ENCODE measurements around the gene UCP3. TPM values are rescaled to one million over a fixed set of nuclear protein-coding genes. Genes with fewer than 3 reads are reported as not detected.

The UCP3 gene
- total and polyA plus RNA-seq, 10 of the 15 experiments (the other 5 are each of a cell fraction or from before 2014, with no cell fraction given): 0.02 to 1.9 (median 0.94) TPM

GRCh38 chr11:73968356-73968966, 40.4 kb downstream of the UCP3 start:
- FAIRE-seq (no peak), DNase-seq (ENCODE audit: low read depth, low spot score) (no peak), ATAC-seq (no peak)
- ChIA-PET CTCF (interaction anchor here (1.2 kb wide), 1 partner anchor 36 kb away, joined by 3 read pairs; no protein-coding TSS in a partner anchor), RAD21 (ENCODE audit: unreplicated experiment) (interaction anchor here (2.7 kb wide), 1 partner anchor 12 kb away, joined by 17 read pairs; no protein-coding TSS in a partner anchor), POLR2A (interaction anchor here (2.6 kb wide), 1 partner anchor 12 kb away, joined by 10 read pairs; no protein-coding TSS in a partner anchor), SMC1A (ENCODE audit: uncharacterized antibody, unreplicated experiment) (interaction anchor here (1.0 kb wide), 1 partner anchor 29 kb away, joined by 3 read pairs; no protein-coding TSS in a partner anchor)
- H3K4me1 ChIP-seq (ENCODE audit: control insufficient read depth, insufficient read depth, low read length): no peaks in the 10 kb centered on the region
- in situ Hi-C loops (cut with MboI) (no loop called here), intact Hi-C loops (cut with micrococcal nuclease; ENCODE audit: unreplicated experiment) (loop anchor here (10.0 kb wide), 1 partner anchor 276 kb away; no protein-coding TSS in a partner anchor)
- no peak overlapping the region for H3K27ac ChIP-seq (ENCODE audit: control insufficient read depth, insufficient read depth)
- 64% methylated on average over 15 of the region's 15 CpGs for WGBS (ENCODE audit: insufficient coverage, insufficient replicate concordance, low lambda C conversion rate, missing lambda C conversion rate)
- H3K4me3 ChIP-seq: no peak overlapping the region
- H3K4me2 ChIP-seq (ENCODE audit: control insufficient read depth, insufficient read depth): no peak overlapping the region
- no TSS peak for BruUV-seq (replicated peaks)
- no peak overlapping the region for H2AFZ ChIP-seq (ENCODE audit: control insufficient read depth, low read depth, low read length)
- no peak overlapping the region for H3K9ac ChIP-seq (ENCODE audit: control insufficient read depth, insufficient read depth, low read length)
- no peaks in the 10 kb centered on the region for H3K36me3 ChIP-seq (ENCODE audit: control insufficient read depth in 2 of 2, insufficient read depth in 2 of 2, low read length in 1 of 2)
- no peaks in the 10 kb centered on the region; the same call in 1 of the 2 replicates for H4K20me1 ChIP-seq (ENCODE audit: control insufficient read depth, insufficient read depth)
- TF ChIP-seq SP1 (IDR thresholded peaks at IDR 0.05; ENCODE audit: low read depth, low read length) (no peak), POLR2A (IDR thresholded peaks at IDR 0.05; ENCODE audit: low read depth, low read length) (peak; percentile 54)
- no peaks in the 10 kb centered on the region for H3K9me3 ChIP-seq (replicated peaks; ENCODE audit: control insufficient read depth, insufficient read depth, low read length)
- H3K27me3 ChIP-seq (replicated peaks in 1 of 2; ENCODE audit: control insufficient read depth in 2 of 2, insufficient read depth in 2 of 2, low read length in 1 of 2): no peaks in the 10 kb centered on the region
- H3K79me2 ChIP-seq (ENCODE audit: control insufficient read depth, insufficient read depth, low read length): no peaks in the 10 kb centered on the region

- in situ Hi-C loops (cut with MboI) (no loop called here), intact Hi-C loops (cut with micrococcal nuclease; ENCODE audit: unreplicated experiment) (loop anchor here (10.0 kb wide), 1 partner anchor 279 kb away; no protein-coding TSS in a partner anchor)
- 3% methylated on average over 2 of the region's 2 CpGs for WGBS (ENCODE audit: insufficient coverage, insufficient replicate concordance, low lambda C conversion rate, missing lambda C conversion rate)
- Histone ChIP-seq H3K9me3 (replicated peaks; ENCODE audit: control insufficient read depth, insufficient read depth, low read length) (no peaks in the 10 kb centered on the region), H3K36me3 (ENCODE audit: control insufficient read depth in 2 of 2, insufficient read depth in 2 of 2, low read length in 1 of 2) (no peaks in the 10 kb centered on the region), H3K4me1 (ENCODE audit: control insufficient read depth, insufficient read depth, low read length) (no peaks in the 10 kb centered on the region), H3K27ac (ENCODE audit: control insufficient read depth, insufficient read depth) (no peak overlapping the region), H3K4me2 (ENCODE audit: control insufficient read depth, insufficient read depth) (no peak overlapping the region), H3K79me2 (ENCODE audit: control insufficient read depth, insufficient read depth, low read length) (no peaks in the 10 kb centered on the region), H2AFZ (ENCODE audit: control insufficient read depth, low read depth, low read length) (no peak overlapping the region), H4K20me1 (ENCODE audit: control insufficient read depth, insufficient read depth) (no peaks in the 10 kb centered on the region; the same call in 1 of the 2 replicates), H3K9ac (ENCODE audit: control insufficient read depth, insufficient read depth, low read length) (no peak overlapping the region), H3K27me3 (replicated peaks in 1 of 2; ENCODE audit: control insufficient read depth in 2 of 2, insufficient read depth in 2 of 2, low read length in 1 of 2) (no peaks in the 10 kb centered on the region), H3K4me3 (no peak overlapping the region)
- no peak for ATAC-seq
- ChIA-PET POLR2A (interaction anchor here (0.7 kb wide), 1 partner anchor 392 kb away, joined by 3 read pairs; no protein-coding TSS in a partner anchor), SMC1A (ENCODE audit: uncharacterized antibody, unreplicated experiment) (interaction anchor here (1.4 to 3.6 kb wide), 4 partner anchors 14 to 218 kb away, joined by 3 to 23 read pairs (median 8); no protein-coding TSS in a partner anchor), RAD21 (ENCODE audit: unreplicated experiment) (interaction anchor here (1.3 kb wide), 2 partner anchors 65 to 290 kb away, joined by 5 read pairs; no protein-coding TSS in a partner anchor), CTCF (interaction anchor here (1.2 to 5.6 kb wide), 3 partner anchors 15 to 290 kb away, joined by 4 to 48 read pairs (median 5); no protein-coding TSS in a partner anchor)
- no peak for DNase-seq (ENCODE audit: low read depth, low spot score)
- FAIRE-seq: no peak
- BruUV-seq (replicated peaks): no TSS peak
- TF ChIP-seq EED (IDR thresholded peaks at IDR 0.05; ENCODE audit: low read depth) (no peak), ZNF24 (IDR thresholded peaks at IDR 0.05) (no peak), CUX1 (IDR thresholded peaks at IDR 0.05; ENCODE audit: insufficient replicate concordance, low read depth, low read length) (no peak), BMI1 (IDR thresholded peaks at IDR 0.05; ENCODE audit: borderline replicate concordance) (peak; percentile 65), ZBED1 (IDR thresholded peaks at IDR 0.05; ENCODE audit: borderline replicate concordance) (no peak), ELK1 (IDR thresholded peaks at IDR 0.05; ENCODE audit: low read depth, low read length) (no peak)
These were observed 43.1 kb downstream of the UCP3 start for GRCh38 chr11:73965764-73966121.

All from GM12878 (cell line).